ENCODE measurements around the gene SPSB3. TPM values are rescaled to one million over a fixed set of nuclear protein-coding genes. Genes with fewer than 3 reads are reported as not detected.
"Not testable (repeated sequence)": the region's sequence is repeated elsewhere in the genome, so short reads cannot be mapped to it uniquely, and the experiment has no call there.

SPSB3 gene
- total RNA-seq, 1 donor from 2014 or later = 51.2 TPM

- no peaks in the 10 kb centered on the region for H3K4me1 Mint-ChIP-seq (ENCODE audit: unreplicated experiment)
- H3K36me3 Mint-ChIP-seq = peaks cover 11% of the 10 kb centered on the region
- peaks cover 7% of the 10 kb centered on the region for H3K9me3 Mint-ChIP-seq
- H3K27me3 Mint-ChIP-seq = no peaks in the 10 kb centered on the region
- no peak overlapping the region for H3K4me3 Mint-ChIP-seq
- no peak overlapping the region for H3K27ac Mint-ChIP-seq
- DNase-seq (ENCODE audit: extremely low spot score, unreplicated experiment) = no peak
- no peak for TF ChIP-seq CTCF (conservative IDR thresholded peaks at IDR 0.05)
These were observed 18.3 kb upstream of the SPSB3 start for GRCh38 chr16:1800701-1801100.

- not testable (repeated sequence) for H3K4me1 Mint-ChIP-seq (ENCODE audit: unreplicated experiment); H3K27me3 Mint-ChIP-seq; H3K9me3 Mint-ChIP-seq; DNase-seq (ENCODE audit: extremely low spot score, unreplicated experiment); H3K4me3 Mint-ChIP-seq; H3K27ac Mint-ChIP-seq
- peaks cover 11% of the 10 kb centered on the region for H3K36me3 Mint-ChIP-seq
These were observed 16.9 kb upstream of the SPSB3 start for GRCh38 chr16:1799263-1799662.

GRCh38 chr16:1794908-1795666 lies 12.7 kb upstream of the SPSB3 start:
- H3K36me3 Mint-ChIP-seq = peaks cover 11% of the 10 kb centered on the region
- DNase-seq (ENCODE audit: extremely low spot score, unreplicated experiment) = no peak

GRCh38 chr16:1794221-1794871 lies 12.0 kb upstream of the SPSB3 start:
- no peak overlapping the region for H3K4me3 Mint-ChIP-seq
- H3K27ac Mint-ChIP-seq = no peak overlapping the region
- H3K36me3 Mint-ChIP-seq = peaks cover 8% of the 10 kb centered on the region
- peak; percentile 70 for DNase-seq (ENCODE audit: extremely low spot score, unreplicated experiment)
- peaks cover 5% of the 10 kb centered on the region for H3K9me3 Mint-ChIP-seq
- H3K4me1 Mint-ChIP-seq (ENCODE audit: unreplicated experiment) = no peaks in the 10 kb centered on the region
- no peak for TF ChIP-seq CTCF (conservative IDR thresholded peaks at IDR 0.05)
- no peaks in the 10 kb centered on the region for H3K27me3 Mint-ChIP-seq

More at GRCh38 chr16:1794908-1795666, 12.7 kb upstream of the SPSB3 start:
- H3K4me3 Mint-ChIP-seq = no peak overlapping the region
- no peak overlapping the region for H3K27ac Mint-ChIP-seq
- no peak for TF ChIP-seq CTCF (conservative IDR thresholded peaks at IDR 0.05)
- H3K4me1 Mint-ChIP-seq (ENCODE audit: unreplicated experiment) = no peaks in the 10 kb centered on the region
- H3K27me3 Mint-ChIP-seq = no peaks in the 10 kb centered on the region
- H3K9me3 Mint-ChIP-seq = peaks cover 7% of the 10 kb centered on the region

- H3K4me3 Mint-ChIP-seq = no peak within 1 kb of the TSS
- DNase-seq (ENCODE audit: extremely low spot score, unreplicated experiment) = peak; percentile 67
- H3K27ac Mint-ChIP-seq = no peak within 1 kb of the TSS
- no peaks in the 10 kb centered on the region for H3K27me3 Mint-ChIP-seq
- TF ChIP-seq CTCF (conservative IDR thresholded peaks at IDR 0.05) = no peak
- no peaks in the 10 kb centered on the region for H3K4me1 Mint-ChIP-seq (ENCODE audit: unreplicated experiment)
- H3K36me3 Mint-ChIP-seq = peaks cover 3% of the 10 kb centered on the region
- no peaks in the 10 kb centered on the region for H3K9me3 Mint-ChIP-seq
These were observed 11.3 kb upstream of the SPSB3 start, which contains the start of gene IGFALS for GRCh38 chr16:1793578-1794220. Gene IGFALS (minus strand): TSS chr16:1793705. CDS start chr16:1793652, 53 bp downstream.
